HepG2 (cell line): ENCODE data around the gene PRELP. TPM values are rescaled to one million over a fixed set of nuclear protein-coding genes. Genes with fewer than 3 reads are reported as not detected.

Experiments used
- ATAC-seq: fragments of 200-7000 bp; cut with Tn5 transposase; 3 replicates; pipeline ENCODE4 v1.9.1; 2020; ENCODE audit warnings: mild to moderate bottlenecking, moderate library complexity
- BruUV-seq: library from RNA; stranded (reverse); fragments of 400-500 nt; replicated peaks from 2 replicates; lab custom pipeline; 2021; lab: Mats Ljungman, UMichigan
- CTCF ChIA-PET: fragments of 300-600 bp; formaldehyde crosslinking; extraction: SDS; loops from one replicate; lab custom pipeline; 2021; ENCODE audit warnings: low total read pairs, inconsistent platforms, low intra/inter-chr PET ratio; lab: Yijun Ruan, JAX
- POLR2A ChIA-PET: fragments of 350-600 bp; sonication (Branson Sonifier 250); formaldehyde crosslinking; loops from one replicate; lab custom pipeline; 2020; ENCODE audit warnings: antibody characterized with exemption, inconsistent platforms; lab: Yijun Ruan, JAX
- DNase-seq: peaks from one replicate; pipeline ENCODE4 v3.0.0-alpha.2; 2015; ENCODE audit warnings: low spot score
- FAIRE-seq: peaks from 3 replicates; lab custom pipeline; 2011; peaks lifted over from hg19 to GRCh38; lab: Jason Lieb, UNC
- H2AFZ ChIP-seq: one replicate; pipeline ENCODE4 v1.6.1; 2011; ENCODE audit warnings: low read length, inconsistent platforms
- H3K27ac ChIP-seq: fragments of 300-600 bp; 3 replicates; pipeline ENCODE4 v1.8.0; 2011; ENCODE audit warnings: mixed run types, mild to moderate bottlenecking, mixed read lengths, low read length, inconsistent platforms; ENCODE audit not compliant: insufficient read depth; ENCODE audit errors: extremely low read length
- H3K27me3 ChIP-seq, 2 experiments: fragments of 200-600 bp in 1 of 2; 2 replicates in 1 of 2; 3 replicates in 1 of 2; pipeline versions ENCODE4 v1.6.0 to v1.8.0; 2011; ENCODE audit warnings: low read length in 2 of 2, mild to moderate bottlenecking in 2 of 2, moderate library complexity in 2 of 2, inconsistent platforms in 1 of 2; ENCODE audit not compliant: insufficient read depth in 2 of 2, control insufficient read depth in 1 of 2
- H3K36me3 ChIP-seq, 2 experiments: fragments of 200-600 bp in 1 of 2; replicated peaks in 1 of 2; 2 replicates in 1 of 2; 3 replicates in 1 of 2; pipeline versions ENCODE4 v1.5.1 to v1.8.0; 2011; ENCODE audit warnings: low read length in 2 of 2, inconsistent platforms in 1 of 2; ENCODE audit not compliant: insufficient read depth in 2 of 2, control insufficient read depth in 1 of 2
- H3K4me1 ChIP-seq: 2 replicates; pipeline ENCODE4 v1.5.1; 2012; ENCODE audit warnings: low read length, inconsistent platforms; ENCODE audit not compliant: insufficient read depth
- H3K4me2 ChIP-seq: 2 replicates; pipeline ENCODE4 v1.6.0; 2011; ENCODE audit warnings: low read depth, low read length, inconsistent platforms
- H3K4me3 ChIP-seq, 3 experiments: fragments of 200-600 bp in 1 of 3; sonication (generic), shearing (Covaris generic) in 1 of 3; replicated peaks in 1 of 3; 2 replicates each; pipeline ENCODE4 v1.5.1; 2011 to 2016; ENCODE audit warnings: low read length in 3 of 3, inconsistent platforms in 2 of 3, low read depth in 2 of 3, mild to moderate bottlenecking in 2 of 3, control low read depth in 1 of 3, mixed read lengths in 1 of 3; ENCODE audit not compliant: insufficient read depth in 1 of 3
- H3K79me2 ChIP-seq: one replicate; pipeline ENCODE4 v1.6.1; 2011; ENCODE audit warnings: low read length, inconsistent platforms; ENCODE audit not compliant: insufficient read depth
- H3K9ac ChIP-seq: 2 replicates; pipeline ENCODE4 v1.6.0; 2011; ENCODE audit warnings: mild to moderate bottlenecking, low read depth, low read length, inconsistent platforms; ENCODE audit not compliant: insufficient read depth
- H3K9me3 ChIP-seq: 2 replicates; pipeline ENCODE4 v1.5.1; 2012; ENCODE audit warnings: mild to moderate bottlenecking, low read length
- H4K20me1 ChIP-seq: 2 replicates; pipeline ENCODE4 v1.6.0; 2011; ENCODE audit warnings: inconsistent platforms, mild to moderate bottlenecking, low read length, moderate library complexity; ENCODE audit not compliant: insufficient read depth
- MAFG ChIP-seq: sonication (generic); formaldehyde crosslinking; IDR thresholded peaks from 2 replicates; pipeline ENCODE4 v1.5.1; 2020; ENCODE audit warnings: mild to moderate bottlenecking, missing genetic modification reagents
- MIER2 ChIP-seq: IDR thresholded peaks from 2 replicates; pipeline ENCODE4 v1.6.1; 2016; ENCODE audit warnings: missing biosample characterization, missing genetic modification reagents
- NCOA2 ChIP-seq: sonication (generic); formaldehyde crosslinking; IDR thresholded peaks from 2 replicates; pipeline ENCODE4 v1.8.0; 2022; ENCODE audit warnings: inconsistent platforms
- PHF21A ChIP-seq: sonication (generic); formaldehyde crosslinking; IDR thresholded peaks from 2 replicates; pipeline ENCODE4 v1.5.0; 2020; ENCODE audit warnings: mild to moderate bottlenecking, missing genetic modification reagents
- THAP11 ChIP-seq: IDR thresholded peaks from 2 replicates; pipeline ENCODE4 v1.6.1; 2016; ENCODE audit warnings: missing biosample characterization, missing genetic modification reagents
- ZNF143 ChIP-seq: sonication (generic); formaldehyde crosslinking; IDR thresholded peaks from 2 replicates; pipeline ENCODE4 v1.4.0; 2020; ENCODE audit warnings: missing genetic modification reagents
- ZNF263 ChIP-seq: sonication (generic); formaldehyde crosslinking; IDR thresholded peaks from 2 replicates; pipeline ENCODE4 v1.4.0; 2020; ENCODE audit warnings: missing genetic modification reagents
- ZNF501 ChIP-seq: sonication (generic); formaldehyde crosslinking; IDR thresholded peaks from 2 replicates; pipeline ENCODE4 v1.5.1; 2020; ENCODE audit warnings: mild to moderate bottlenecking, moderate library complexity, missing genetic modification reagents
- ZNF510 ChIP-seq: sonication (generic); formaldehyde crosslinking; IDR thresholded peaks from 2 replicates; pipeline ENCODE4 v1.4.0; 2020; ENCODE audit warnings: low read depth, mild to moderate bottlenecking, missing genetic modification reagents
- ZNF576 ChIP-seq: sonication (generic); formaldehyde crosslinking; IDR thresholded peaks from 2 replicates; pipeline ENCODE4 v1.4.0; 2020; ENCODE audit warnings: mild to moderate bottlenecking, missing genetic modification reagents
- ZNF780A ChIP-seq: sonication (generic); formaldehyde crosslinking; IDR thresholded peaks from 2 replicates; pipeline ENCODE4 v1.8.0; 2022; ENCODE audit warnings: mild to moderate bottlenecking, missing genetic modification reagents, moderate library complexity
- ZNF891 ChIP-seq: sonication (generic); formaldehyde crosslinking; IDR thresholded peaks from 2 replicates; pipeline ENCODE4 v1.5.0; 2020; ENCODE audit warnings: mild to moderate bottlenecking, missing genetic modification reagents
- ZSCAN22 ChIP-seq: sonication (generic); formaldehyde crosslinking; IDR thresholded peaks from 2 replicates; pipeline ENCODE4 v1.4.0; 2020; ENCODE audit warnings: mild to moderate bottlenecking, missing genetic modification reagents
- WGBS: methylation state at CpG from one replicate; pipeline ENCODE4 v1.1.6; 2017; ENCODE audit warnings: low lambda C conversion rate; 5-methylcytosine and 5-hydroxymethylcytosine counted together
- in situ Hi-C: cut with HindIII; loops from 2 replicates; pipeline ENCODE4 v1.10.0; 2017; ENCODE audit warnings: low pct_unique_long_range_greater_than_20kb; ENCODE audit not compliant: extremely low pct_ligation_motif_present
- intact Hi-C: fragments of 100-400 bp; cut with micrococcal nuclease; formaldehyde crosslinking; loops from one replicate; pipeline ENCODE4 v1.10.0; 2022; ENCODE audit not compliant: unreplicated experiment
- polyA plus RNA-seq, 8 experiments: library from polyadenylated mRNA; depleted of rRNA in 3 of 8; stranded (reverse) in 7 of 8; unstranded in 1 of 8; fragments of >200 nt; fragmentation: Illumina TruSeq in 4 of 8; extraction: Trizol in 4 of 8; gene quantifications; 2 replicates each; pipeline versions ENCODE4 v1.2.1 to v1.2.3, GENCODE V29; 2011 to 2016; ENCODE audit warnings: low read depth in 4 of 8, missing spikeins in 1 of 8, mixed read lengths in 1 of 8; ENCODE audit not compliant: insufficient read depth in 1 of 8
- total RNA-seq, 5 experiments: library from RNA; depleted of rRNA; stranded (reverse); fragments of >200 nt; fragmentation: Illumina TruSeq; extraction: Trizol; gene quantifications; 2 replicates each; pipeline ENCODE4 v1.2.3, GENCODE V29; 2016; ENCODE audit warnings: low read depth in 1 of 5

PRELP gene
- total and polyA plus RNA-seq, 2 of the 13 experiments (the other 11 are each of a cell fraction or from before 2014, with no cell fraction given) = not detected

GRCh38 chr1:203538726-203539125 is 63.1 kb downstream of the PRELP start:
- H2AFZ ChIP-seq = no peak overlapping the region
- no peaks in the 10 kb centered on the region for H3K9me3 ChIP-seq
- ChIA-PET POLR2A (no interaction called here), CTCF (no interaction called here)
- ATAC-seq = no peak
- H3K4me1 ChIP-seq = peaks cover 27% of the 10 kb centered on the region
- no peaks in the 10 kb centered on the region for H3K79me2 ChIP-seq
- no peak for FAIRE-seq
- no peak overlapping the region for H3K9ac ChIP-seq
- 14% methylated on average over 1 of the region's 1 CpG for WGBS
- intact Hi-C loops (no loop called here), in situ Hi-C loops (no loop called here)
- H3K27ac ChIP-seq = no peak overlapping the region
- BruUV-seq = no TSS peak
- DNase-seq = no peak
- no peak for TF ChIP-seq ZSCAN22 (CRISPR knock-in tag)
- no peak for TF ChIP-seq MAFG
- TF ChIP-seq ZNF501 (CRISPR knock-in tag) = no peak
- TF ChIP-seq ZNF576 (CRISPR knock-in tag) = no peak
- TF ChIP-seq MIER2 (CRISPR knock-in tag) = no peak
- TF ChIP-seq NCOA2 (CRISPR knock-in tag) = no peak
- TF ChIP-seq ZNF263 (CRISPR knock-in tag) = no peak
- no peak for TF ChIP-seq ZNF510 (CRISPR knock-in tag)
- no peak for TF ChIP-seq ZNF891 (CRISPR knock-in tag)
- no peaks in the 10 kb centered on the region for H3K36me3 ChIP-seq
- no peaks in the 10 kb centered on the region for H4K20me1 ChIP-seq
- no peaks in the 10 kb centered on the region for H3K27me3 ChIP-seq
- H3K4me2 ChIP-seq = no peak overlapping the region
- H3K4me3 ChIP-seq = no peak overlapping the region

- Histone ChIP-seq H3K9me3 (no peaks in the 10 kb centered on the region), H3K4me2 (no peak overlapping the region), H3K27ac (no peak overlapping the region), H3K4me1 (peaks cover 27% of the 10 kb centered on the region), H3K4me3 (no peak overlapping the region), H3K9ac (no peak overlapping the region), H3K27me3 (no peaks in the 10 kb centered on the region), H3K36me3 (no peaks in the 10 kb centered on the region), H2AFZ (no peak overlapping the region), H3K79me2 (no peaks in the 10 kb centered on the region), H4K20me1 (no peaks in the 10 kb centered on the region)
- in situ Hi-C loops (no loop called here), intact Hi-C loops (no loop called here)
- ChIA-PET POLR2A (no interaction called here), CTCF (no interaction called here)
- WGBS = 79% methylated on average over 5 of the region's 5 CpGs
- BruUV-seq = no TSS peak
- no peak for ATAC-seq
- FAIRE-seq = no peak
- DNase-seq = no peak
- TF ChIP-seq THAP11 (CRISPR knock-in tag) = peak; percentile 81
- TF ChIP-seq ZNF780A (CRISPR knock-in tag) = no peak
- no peak for TF ChIP-seq PHF21A (CRISPR knock-in tag)
- peak; percentile 60; the same call in 1 of the 2 replicates for TF ChIP-seq ZNF143 (CRISPR knock-in tag)
Observed at GRCh38 chr1:203539831-203540546, 64.4 kb downstream of the PRELP start.
